ENCODE data around the gene ITIH3.

- TF ChIP-seq POLR2A (IDR thresholded peaks at IDR 0.05) (no peak), CTCF (IDR thresholded peaks at IDR 0.05) (no peak)
Measured at GRCh38 chr3:52841981-52842340, 47.4 kb downstream of the ITIH3 start.

Measured in uterus (tissue), 2 donors.